ENCODE results near the gene DISC1. TPM values are rescaled to one million over a fixed set of nuclear protein-coding genes. Genes with fewer than 3 reads are reported as not detected.

Gene DISC1
- total RNA-seq, 1 experiment from 2014 or later, result 1.8 TPM

GRCh38 chr1:231893400-231894102, 267.0 kb downstream of the DISC1 start:
- no peaks in the 10 kb centered on the region for H3K36me3 ChIP-seq (ENCODE audit: insufficient read depth, low read length, poor library complexity, severe bottlenecking)
- no peaks in the 10 kb centered on the region for H3K27me3 ChIP-seq (replicated peaks; ENCODE audit: insufficient read depth, low read depth, low read length, poor library complexity)
- H3K27ac ChIP-seq (ENCODE audit: low read depth, low read length, poor library complexity, severe bottlenecking), result no peak overlapping the region
- H3K9me3 ChIP-seq (ENCODE audit: low read depth, low read length, poor library complexity, severe bottlenecking), result no peaks in the 10 kb centered on the region
- DNase-seq (ENCODE audit: low spot score), result no peak
- TF ChIP-seq EZH2 (IDR thresholded peaks at IDR 0.05; ENCODE audit: borderline replicate concordance, low read depth, low read length, poor library complexity, severe bottlenecking) (no peak), CTCF (conservative IDR thresholded peaks at IDR 0.05; ENCODE audit: low read depth, low read length) (no peak)
- ChIA-PET POLR2A (ENCODE audit: low non-redundant PET) (no interaction called here), CTCF (no interaction called here)
- BruUV-seq (replicated peaks), result no TSS peak
- intact Hi-C loops (cut with micrococcal nuclease; ENCODE audit: unreplicated experiment), result no loop called here
- H3K4me3 ChIP-seq (ENCODE audit: low read depth, low read length, poor library complexity, severe bottlenecking), result no peak overlapping the region
- no peaks in the 10 kb centered on the region for H3K4me1 ChIP-seq (ENCODE audit: insufficient read depth, low read length, poor library complexity, severe bottlenecking)

DNA sequence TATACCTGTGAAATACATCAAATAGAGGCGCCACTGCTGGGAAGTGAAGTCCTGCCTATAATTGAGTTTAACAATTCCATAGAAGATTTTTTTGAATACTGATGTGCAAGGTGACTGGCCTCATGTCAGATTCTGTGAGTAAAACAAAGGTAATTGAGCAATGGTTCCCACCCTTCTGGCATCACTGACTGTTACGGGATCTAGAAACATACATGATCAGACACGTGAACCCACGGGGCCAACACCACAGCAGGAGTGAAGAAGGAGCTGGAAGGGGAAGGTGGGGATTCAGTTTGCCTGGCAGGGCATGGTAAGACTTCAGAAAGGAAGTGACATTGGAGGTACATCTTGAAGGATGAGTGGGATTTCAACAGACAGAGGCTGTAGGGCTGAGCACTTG, 270.2 kb downstream of the DISC1 start:
- intact Hi-C loops (cut with micrococcal nuclease; ENCODE audit: unreplicated experiment), result no loop called here
- Histone ChIP-seq H3K27ac (ENCODE audit: low read depth, low read length, poor library complexity, severe bottlenecking) (no peak overlapping the region), H3K36me3 (ENCODE audit: insufficient read depth, low read length, poor library complexity, severe bottlenecking) (no peaks in the 10 kb centered on the region), H3K9me3 (ENCODE audit: low read depth, low read length, poor library complexity, severe bottlenecking) (no peaks in the 10 kb centered on the region), H3K4me3 (ENCODE audit: low read depth, low read length, poor library complexity, severe bottlenecking) (no peak overlapping the region), H3K27me3 (replicated peaks; ENCODE audit: insufficient read depth, low read depth, low read length, poor library complexity) (no peaks in the 10 kb centered on the region), H3K4me1 (ENCODE audit: insufficient read depth, low read length, poor library complexity, severe bottlenecking) (no peaks in the 10 kb centered on the region)
- ChIA-PET POLR2A (ENCODE audit: low non-redundant PET) (no interaction called here), CTCF (no interaction called here)
- no TSS peak for BruUV-seq (replicated peaks)
- DNase-seq (ENCODE audit: low spot score), result no peak
- TF ChIP-seq CTCF (conservative IDR thresholded peaks at IDR 0.05; ENCODE audit: low read depth, low read length), result no peak
- TF ChIP-seq EZH2 (IDR thresholded peaks at IDR 0.05; ENCODE audit: borderline replicate concordance, low read depth, low read length, poor library complexity, severe bottlenecking), result no peak

GRCh38 chr1:231899046-231899445, 272.5 kb downstream of the DISC1 start:
- TF ChIP-seq EZH2 (IDR thresholded peaks at IDR 0.05; ENCODE audit: borderline replicate concordance, low read depth, low read length, poor library complexity, severe bottlenecking), result no peak
- TF ChIP-seq CTCF (conservative IDR thresholded peaks at IDR 0.05; ENCODE audit: low read depth, low read length), result no peak
- H3K36me3 ChIP-seq (ENCODE audit: insufficient read depth, low read length, poor library complexity, severe bottlenecking), result no peaks in the 10 kb centered on the region
- H3K27me3 ChIP-seq (replicated peaks; ENCODE audit: insufficient read depth, low read depth, low read length, poor library complexity), result no peaks in the 10 kb centered on the region
- H3K27ac ChIP-seq (ENCODE audit: low read depth, low read length, poor library complexity, severe bottlenecking), result no peak overlapping the region
- H3K9me3 ChIP-seq (ENCODE audit: low read depth, low read length, poor library complexity, severe bottlenecking), result no peaks in the 10 kb centered on the region
- no peak for DNase-seq (ENCODE audit: low spot score)
- H3K4me1 ChIP-seq (ENCODE audit: insufficient read depth, low read length, poor library complexity, severe bottlenecking), result no peaks in the 10 kb centered on the region
- intact Hi-C loops (cut with micrococcal nuclease; ENCODE audit: unreplicated experiment), result no loop called here
- CTCF ChIA-PET, result no interaction called here
- BruUV-seq (replicated peaks), result no TSS peak
- H3K4me3 ChIP-seq (ENCODE audit: low read depth, low read length, poor library complexity, severe bottlenecking), result no peak overlapping the region
- POLR2A ChIA-PET (ENCODE audit: low non-redundant PET), result no interaction called here
